ENCODE data around the gene FGD2.
A peak's percentile ranks its signal among the peaks of the same experiment; 100 is the strongest.

Gene FGD2

GRCh38 chr6:36979347-36979742, 26.1 kb upstream of the FGD2 start:
- no peak overlapping the region for H3K4me3 ChIP-seq (ENCODE audit: low read depth, low read length, poor library complexity, severe bottlenecking)
- no peaks in the 10 kb centered on the region for H3F3A ChIP-seq (ENCODE audit: insufficient read depth, low read length)
- H3K27me3 ChIP-seq (ENCODE audit: insufficient read depth, low read length): no peaks in the 10 kb centered on the region
- H3K4me1 ChIP-seq (ENCODE audit: insufficient read depth, low read length, severe bottlenecking): peaks cover 50% of the 10 kb centered on the region
- H3K36me3 ChIP-seq (ENCODE audit: insufficient read depth, low read length): peaks cover 47% of the 10 kb centered on the region
- no peak overlapping the region for H2AFZ ChIP-seq (ENCODE audit: low read length)
- no peak overlapping the region; the same call in 1 of the 2 replicates for H3K9ac ChIP-seq (ENCODE audit: low read length)
- no peaks in the 10 kb centered on the region for H3K9me2 ChIP-seq (ENCODE audit: low read depth, low read length)
- peaks cover 25% of the 10 kb centered on the region for H3K79me2 ChIP-seq (ENCODE audit: insufficient read depth, low read length)
- no peaks in the 10 kb centered on the region for H4K20me1 ChIP-seq (ENCODE audit: insufficient read depth, low read length)
- H3K27ac ChIP-seq (ENCODE audit: low read depth, low read length, poor library complexity, severe bottlenecking): peak overlapping the region; percentile 33
- H3K4me2 ChIP-seq (ENCODE audit: low read length): no peak overlapping the region
- peak; percentile 81 for TF ChIP-seq CTCF (IDR thresholded peaks at IDR 0.05; ENCODE audit: low read length)
- no peak for TF ChIP-seq EZH2 (IDR thresholded peaks at IDR 0.05; ENCODE audit: borderline replicate concordance, low read length)
- no peaks in the 10 kb centered on the region for H3K9me3 ChIP-seq (ENCODE audit: low read length)

- no peaks in the 10 kb centered on the region for H3F3A ChIP-seq (ENCODE audit: insufficient read depth, low read length)
- peak overlapping the region; percentile 37 for H3K27ac ChIP-seq (ENCODE audit: low read depth, low read length, poor library complexity, severe bottlenecking)
- no peak overlapping the region for H3K4me3 ChIP-seq (ENCODE audit: low read depth, low read length, poor library complexity, severe bottlenecking)
- no peaks in the 10 kb centered on the region for H3K27me3 ChIP-seq (ENCODE audit: insufficient read depth, low read length)
- peaks cover 33% of the 10 kb centered on the region for H3K79me2 ChIP-seq (ENCODE audit: insufficient read depth, low read length)
- no peaks in the 10 kb centered on the region for H3K9me2 ChIP-seq (ENCODE audit: low read depth, low read length)
- peaks cover 56% of the 10 kb centered on the region for H3K4me1 ChIP-seq (ENCODE audit: insufficient read depth, low read length, severe bottlenecking)
- TF ChIP-seq EZH2 (IDR thresholded peaks at IDR 0.05; ENCODE audit: borderline replicate concordance, low read length): no peak
- TF ChIP-seq CTCF (IDR thresholded peaks at IDR 0.05; ENCODE audit: low read length): no peak
- no peaks in the 10 kb centered on the region for H3K9me3 ChIP-seq (ENCODE audit: low read length)
- H2AFZ ChIP-seq (ENCODE audit: low read length): no peak overlapping the region
- H3K36me3 ChIP-seq (ENCODE audit: insufficient read depth, low read length): peaks cover 39% of the 10 kb centered on the region
- no peak overlapping the region for H3K4me2 ChIP-seq (ENCODE audit: low read length)
- no peaks in the 10 kb centered on the region for H4K20me1 ChIP-seq (ENCODE audit: insufficient read depth, low read length)
- H3K9ac ChIP-seq (ENCODE audit: low read length): no peak overlapping the region
Observed at GRCh38 chr6:36980129-36980528, 25.3 kb upstream of the FGD2 start.

GRCh38 chr6:36980876-36981619, 24.4 kb upstream of the FGD2 start:
- no peak overlapping the region for H3K9ac ChIP-seq (ENCODE audit: low read length)
- no peaks in the 10 kb centered on the region for H3F3A ChIP-seq (ENCODE audit: insufficient read depth, low read length)
- no peak for TF ChIP-seq EZH2 (IDR thresholded peaks at IDR 0.05; ENCODE audit: borderline replicate concordance, low read length)
- TF ChIP-seq CTCF (IDR thresholded peaks at IDR 0.05; ENCODE audit: low read length): peak; percentile 26; the same call in 1 of the 2 replicates
- H3K4me3 ChIP-seq (ENCODE audit: low read depth, low read length, poor library complexity, severe bottlenecking): no peak overlapping the region
- no peaks in the 10 kb centered on the region for H4K20me1 ChIP-seq (ENCODE audit: insufficient read depth, low read length)
- H2AFZ ChIP-seq (ENCODE audit: low read length): no peak overlapping the region
- H3K79me2 ChIP-seq (ENCODE audit: insufficient read depth, low read length): peaks cover 39% of the 10 kb centered on the region
- peaks cover 30% of the 10 kb centered on the region for H3K36me3 ChIP-seq (ENCODE audit: insufficient read depth, low read length)
- peak overlapping the region; percentile 37 for H3K27ac ChIP-seq (ENCODE audit: low read depth, low read length, poor library complexity, severe bottlenecking)
- no peaks in the 10 kb centered on the region for H3K9me2 ChIP-seq (ENCODE audit: low read depth, low read length)
- H3K4me1 ChIP-seq (ENCODE audit: insufficient read depth, low read length, severe bottlenecking): peaks cover 56% of the 10 kb centered on the region
- no peaks in the 10 kb centered on the region for H3K9me3 ChIP-seq (ENCODE audit: low read length)
- no peak overlapping the region for H3K4me2 ChIP-seq (ENCODE audit: low read length)
- H3K27me3 ChIP-seq (ENCODE audit: insufficient read depth, low read length): no peaks in the 10 kb centered on the region

All from OCI-LY1 (cell line).